GM18861 (cell line): ENCODE data around the gene PNO1.
"Not testable (repeated sequence)": the region's sequence is repeated elsewhere in the genome, so short reads cannot be mapped to it uniquely, and the experiment has no call there.

Experiments
- ATAC-seq: cut with Tn5 transposase; IDR thresholded peaks from one replicate; pipeline ENCODE4 v1.9.1; 2021; ENCODE audit not compliant: unreplicated experiment

The PNO1 gene

DNA sequence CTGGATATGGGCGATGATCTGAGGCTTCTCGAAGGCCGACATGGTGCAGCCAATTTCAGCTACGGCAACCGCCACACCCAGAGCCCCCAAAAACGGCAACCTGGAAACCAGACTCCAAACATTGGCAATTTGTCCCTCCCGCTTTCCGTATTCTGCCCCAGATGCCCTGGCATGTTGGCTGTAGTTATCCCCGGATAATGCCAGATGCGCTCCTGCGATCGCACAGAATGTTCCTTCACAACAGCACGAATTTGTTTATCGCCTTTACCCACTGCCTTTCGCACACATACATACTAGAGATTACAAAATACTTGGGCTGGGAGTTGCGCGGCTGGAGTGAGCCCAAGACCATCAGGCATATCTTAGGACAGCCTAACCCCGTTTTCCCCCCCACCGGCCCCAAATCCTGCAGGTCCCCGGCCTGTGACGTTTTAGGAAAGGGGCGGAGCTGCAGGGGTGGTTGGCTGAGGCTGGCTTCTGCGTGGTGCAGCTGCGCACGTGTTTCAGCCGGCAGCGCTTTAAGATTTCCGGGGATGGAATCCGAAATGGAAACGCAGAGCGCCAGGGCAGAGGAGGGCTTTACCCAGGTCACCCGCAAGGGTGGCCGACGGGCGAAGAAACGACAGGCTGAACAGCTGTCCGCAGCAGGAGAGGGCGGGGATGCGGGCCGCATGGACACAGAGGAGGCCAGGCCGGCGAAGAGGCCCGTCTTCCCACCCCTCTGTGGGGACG lies at the start of gene PNO1:
Gene PNO1, plus strand, starts transcription at position 487 of the 732 bp plus-strand sequence. Its CDS starts 47 bp downstream, at position 534.
- peak; percentile 75 for ATAC-seq

DNA sequence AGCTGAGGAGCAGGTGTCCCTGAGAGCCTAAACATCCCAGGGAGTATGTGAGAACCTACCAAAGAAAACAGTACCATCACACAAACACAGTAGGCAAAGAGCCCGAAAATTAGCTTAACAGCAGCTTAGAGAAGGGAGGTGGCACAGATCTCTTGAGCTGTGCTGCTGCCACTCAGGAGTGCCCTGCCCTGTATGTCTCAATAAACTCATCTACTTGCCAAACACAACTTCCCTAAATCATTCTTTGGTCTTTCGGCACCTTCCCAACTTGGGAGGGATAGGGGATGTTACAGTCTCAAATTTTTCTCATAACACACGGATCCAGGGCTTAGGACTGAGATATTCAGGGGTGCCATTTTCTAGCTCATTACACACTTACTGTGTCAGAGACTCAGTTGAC lies 49.6 kb upstream of the PNO1 start:
- no peak for ATAC-seq

DNA sequence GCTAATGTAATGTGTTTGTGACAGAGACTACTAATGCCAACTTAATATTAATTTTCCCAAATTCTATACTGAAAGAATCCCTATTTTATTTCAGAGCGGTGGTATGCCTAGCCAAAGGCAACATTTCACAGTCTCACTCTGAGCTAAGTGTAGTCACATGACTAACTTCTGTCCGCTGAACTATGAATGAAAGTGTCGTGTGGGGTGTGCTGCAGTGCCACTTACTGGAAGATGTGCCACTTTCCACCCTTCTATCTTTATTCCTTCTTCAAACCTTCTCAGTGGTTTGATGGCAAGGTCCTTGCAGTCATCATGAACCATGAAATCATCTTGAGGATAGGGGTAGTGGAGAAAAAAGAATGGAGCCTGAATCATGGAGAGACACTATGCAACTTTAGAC lies 47.6 kb upstream of the PNO1 start:
- peak; percentile 90 for ATAC-seq

DNA sequence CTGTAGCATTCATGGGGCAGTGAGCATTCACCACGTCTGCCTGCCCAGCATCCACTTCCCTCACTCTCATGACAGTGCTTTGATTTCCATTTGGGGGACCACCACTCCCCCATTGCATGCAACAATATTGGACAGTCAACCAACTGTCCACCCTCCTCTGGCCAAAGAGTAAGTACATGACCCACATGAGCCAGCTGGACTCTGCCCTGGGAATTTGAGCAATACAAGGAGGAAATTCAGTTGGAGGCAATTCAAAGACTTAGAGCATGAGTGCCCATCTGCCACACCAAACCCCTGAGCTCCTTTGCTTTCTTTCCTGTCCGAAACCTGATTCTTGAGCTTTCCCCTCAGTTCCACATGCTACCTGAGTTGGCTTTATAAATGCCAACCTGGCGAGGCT lies 41.7 kb upstream of the PNO1 start:
- ATAC-seq = no peak

DNA sequence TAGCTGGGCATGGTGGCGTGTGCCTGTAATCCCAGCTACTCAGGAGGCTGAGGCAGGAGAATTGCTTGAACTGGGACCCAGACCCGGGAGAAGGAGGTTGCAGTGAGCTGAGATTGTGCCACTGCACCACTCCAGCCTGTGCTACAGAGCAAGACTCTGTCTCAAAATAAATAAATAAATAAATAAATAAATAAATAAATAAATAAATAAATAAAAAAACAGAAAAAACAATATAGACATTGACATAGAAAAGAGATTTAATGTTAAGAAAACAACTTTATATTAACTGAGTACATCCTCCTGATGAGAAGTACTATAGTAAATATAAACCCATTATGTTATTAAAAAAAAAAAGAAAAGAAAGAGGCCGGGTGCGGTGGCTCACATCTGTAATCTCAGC lies 39.8 kb upstream of the PNO1 start:
- ATAC-seq = not testable (repeated sequence)

DNA sequence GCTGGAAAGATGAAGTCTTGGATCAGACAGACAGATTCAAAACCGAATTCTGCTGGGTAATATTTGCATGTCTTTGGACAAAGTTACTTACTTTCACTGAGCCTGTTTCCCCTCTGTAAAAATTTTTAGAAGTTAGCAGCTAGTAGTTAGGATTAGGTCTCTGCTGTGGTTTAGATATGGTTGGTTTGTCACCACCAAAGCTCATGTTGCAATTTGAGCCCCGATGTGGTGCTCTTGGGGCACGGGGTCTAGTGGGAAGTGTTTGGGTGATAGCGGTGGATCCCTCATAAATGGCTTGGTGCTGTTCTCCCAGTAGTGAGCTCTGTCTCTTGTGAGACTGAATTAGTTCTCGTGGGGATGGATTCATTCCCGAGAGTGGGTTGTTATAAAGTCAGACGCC lies 38.9 kb upstream of the PNO1 start:
- ATAC-seq = no peak

DNA sequence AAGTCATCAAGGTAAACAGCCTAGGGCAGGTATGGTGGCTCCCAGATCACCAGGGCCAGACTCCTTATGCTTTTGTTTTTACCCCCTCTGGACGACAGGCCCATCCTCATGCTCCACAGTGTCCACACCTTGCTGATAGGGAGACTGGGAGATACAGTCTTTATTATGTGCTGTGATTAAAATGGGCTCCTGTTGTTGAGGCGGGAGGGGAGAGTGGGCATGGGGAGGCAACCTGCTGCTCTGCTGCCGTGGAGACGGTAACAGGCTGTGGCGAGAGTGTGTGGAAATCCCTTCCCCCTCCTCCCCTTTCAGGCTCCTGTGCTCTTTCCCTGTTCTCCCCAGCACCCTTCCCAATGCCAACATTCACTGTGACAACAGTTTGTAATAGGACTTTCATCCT lies 38.2 kb upstream of the PNO1 start:
- ATAC-seq = no peak

DNA sequence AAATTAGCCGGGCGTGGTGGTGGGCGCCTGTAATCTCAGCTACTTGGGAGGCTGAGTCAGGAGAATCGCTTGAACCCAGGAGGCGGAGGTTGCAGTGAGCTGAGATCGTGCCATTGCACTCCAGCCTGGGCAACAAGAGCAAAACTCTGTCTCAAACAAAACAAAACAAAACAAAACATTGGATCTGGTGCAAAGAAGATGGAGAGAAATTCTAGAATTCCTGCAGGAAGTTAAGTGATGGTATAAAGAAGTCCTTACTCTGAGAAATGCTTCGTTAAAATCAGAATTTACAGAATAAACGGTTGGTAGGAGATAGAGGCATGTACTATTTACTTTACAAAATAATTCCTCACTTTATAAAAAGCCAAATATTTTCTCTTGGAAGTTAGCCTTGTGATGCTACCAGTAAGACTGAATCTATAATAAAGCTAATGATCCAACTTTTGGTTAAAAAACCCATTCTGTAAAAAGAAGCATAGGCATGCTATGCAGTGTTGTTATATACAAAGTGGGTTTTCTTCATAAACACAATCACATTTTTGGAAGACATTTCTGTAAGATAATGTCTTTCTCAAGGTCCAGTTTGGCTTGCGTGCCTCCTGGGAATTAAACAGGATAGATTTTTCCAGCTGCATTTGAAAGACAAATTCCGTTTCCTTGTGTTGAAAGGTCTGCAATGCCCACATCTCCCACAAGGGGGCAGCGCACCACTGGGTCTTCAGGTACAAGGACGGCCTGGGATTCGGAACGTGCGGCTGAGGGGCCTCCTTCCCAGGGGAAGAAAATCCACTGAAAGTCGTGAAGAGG lies 35.6 kb upstream of the PNO1 start:
- ATAC-seq = no peak

DNA sequence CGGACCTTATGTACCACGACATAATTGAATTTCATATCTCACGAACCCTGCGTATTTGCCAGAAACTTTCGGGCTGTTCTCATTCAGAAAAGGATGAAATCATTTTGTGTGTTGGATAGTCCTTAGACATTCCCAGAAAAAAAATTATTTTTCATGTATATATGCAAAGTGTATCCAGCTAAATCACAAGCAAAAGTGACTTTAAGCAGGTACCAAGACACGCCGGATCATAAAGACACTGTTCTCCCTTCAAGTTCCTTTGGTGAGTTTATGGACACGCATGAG lies 35.1 kb upstream of the PNO1 start:
- ATAC-seq = no peak

DNA sequence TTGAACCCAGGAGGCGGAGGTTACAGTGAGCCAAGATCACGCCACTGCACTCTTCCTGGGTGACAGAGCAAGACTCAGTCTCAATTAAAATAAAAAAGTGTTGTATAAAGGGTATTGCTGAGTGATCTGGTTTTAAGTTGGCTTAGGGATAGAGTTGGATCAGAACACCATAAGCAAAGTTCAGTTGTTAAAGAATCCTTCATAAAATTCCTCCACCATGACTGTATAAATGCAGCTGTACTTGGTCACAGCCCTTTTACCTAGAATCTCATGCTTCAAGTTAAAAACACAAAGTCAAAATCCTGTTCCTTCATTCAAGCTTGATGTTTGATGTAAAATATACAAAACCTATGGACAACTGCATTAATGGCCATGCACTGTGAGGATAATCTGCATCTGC lies 33.4 kb upstream of the PNO1 start:
- ATAC-seq = no peak

DNA sequence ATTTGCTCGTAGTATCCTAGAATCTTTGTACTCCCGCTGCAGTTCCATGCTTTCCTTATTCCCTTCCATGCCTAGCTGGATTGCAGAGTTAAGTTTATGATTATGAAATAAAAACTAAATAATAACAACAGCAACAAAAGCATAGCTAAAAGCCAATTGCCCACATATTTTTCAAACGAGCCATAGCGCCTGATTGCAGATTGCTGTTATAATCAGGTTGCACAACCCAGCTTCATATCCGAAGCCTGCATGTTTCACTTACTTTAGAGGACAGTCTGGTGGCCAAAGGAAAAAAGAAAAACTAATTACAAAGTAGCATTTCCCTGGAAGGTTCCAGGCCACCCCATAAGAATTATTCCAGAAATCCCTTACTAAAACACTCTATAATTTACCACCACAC lies 31.9 kb upstream of the PNO1 start:
- no peak for ATAC-seq

DNA sequence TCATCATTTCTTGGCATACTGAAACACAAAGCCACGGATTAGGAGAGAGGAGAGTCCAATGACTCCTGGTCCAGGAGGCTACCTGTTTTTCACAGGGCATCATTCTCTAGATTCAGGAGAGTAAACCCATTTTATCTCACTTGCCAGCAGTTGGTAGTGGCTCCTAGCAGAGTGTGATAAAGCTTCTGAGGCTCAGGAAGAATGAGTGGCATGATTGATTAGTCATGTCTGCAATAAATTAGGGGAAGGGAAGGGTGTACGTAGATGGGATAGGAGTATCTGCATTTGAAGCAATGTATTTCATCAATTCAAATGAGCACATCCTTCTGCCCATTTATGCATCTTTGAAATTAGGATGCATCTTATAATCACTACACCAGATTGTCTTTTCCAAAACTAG lies 31.1 kb upstream of the PNO1 start:
- ATAC-seq = no peak

DNA sequence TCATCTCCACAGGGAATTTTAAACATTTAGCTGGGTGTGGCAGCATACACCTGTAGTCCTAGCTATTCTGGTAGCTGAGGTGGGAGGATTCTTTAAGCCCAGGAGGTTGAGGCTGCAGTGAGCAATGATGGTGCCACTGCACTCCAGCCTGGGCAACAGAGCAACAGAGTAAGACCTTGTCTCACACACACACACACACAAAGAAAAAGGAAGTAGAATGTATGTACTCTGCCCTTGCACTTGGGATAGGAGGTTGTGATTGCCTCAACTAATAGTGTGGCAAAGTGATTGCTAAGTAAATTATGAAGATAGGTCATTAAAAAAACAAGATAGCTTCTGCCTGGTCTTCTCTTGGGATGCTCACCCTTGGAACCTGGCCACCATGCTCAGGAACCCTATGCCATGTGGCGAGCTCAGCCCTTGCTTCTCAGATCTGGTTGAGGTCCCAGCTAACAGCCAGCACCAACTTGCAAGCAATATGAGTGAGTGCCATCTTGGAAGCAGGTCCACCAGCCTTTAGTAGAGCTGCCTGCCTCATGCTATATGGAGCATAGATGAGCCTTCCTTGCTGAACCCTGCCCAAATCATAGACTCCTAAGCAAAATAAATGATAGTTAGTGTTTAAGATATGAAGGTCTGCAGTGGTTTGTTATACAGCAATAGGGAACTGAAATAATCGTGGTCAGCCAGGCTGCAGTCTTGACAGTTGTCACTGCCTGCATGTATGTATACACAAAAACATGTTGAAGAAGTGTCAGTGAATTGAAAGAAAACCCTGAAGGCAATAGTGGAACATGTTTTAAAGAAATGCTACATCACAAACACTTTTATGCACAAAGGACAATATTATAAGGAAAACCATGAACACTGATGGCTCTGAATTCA lies 30.1 kb upstream of the PNO1 start:
- ATAC-seq = peak; percentile 84

DNA sequence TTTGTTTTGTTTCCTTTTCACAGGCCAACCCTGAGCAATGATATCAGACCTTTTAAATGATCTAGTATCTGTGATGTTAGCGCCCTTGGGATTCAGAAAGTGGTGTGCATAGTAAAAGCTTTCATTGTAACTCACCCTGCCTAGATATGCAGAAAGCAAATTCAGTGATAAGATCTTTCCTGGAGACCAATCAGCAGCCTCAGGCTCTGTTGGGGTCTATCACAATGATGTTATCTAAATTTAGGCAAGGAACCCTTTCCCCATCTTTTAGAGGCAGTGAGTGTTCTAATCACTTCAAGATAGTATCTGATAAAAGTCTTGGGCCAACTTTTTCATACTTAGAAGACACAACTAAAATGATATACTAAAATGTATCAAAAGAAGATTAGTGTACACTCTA lies 23.6 kb upstream of the PNO1 start:
- no peak for ATAC-seq

DNA sequence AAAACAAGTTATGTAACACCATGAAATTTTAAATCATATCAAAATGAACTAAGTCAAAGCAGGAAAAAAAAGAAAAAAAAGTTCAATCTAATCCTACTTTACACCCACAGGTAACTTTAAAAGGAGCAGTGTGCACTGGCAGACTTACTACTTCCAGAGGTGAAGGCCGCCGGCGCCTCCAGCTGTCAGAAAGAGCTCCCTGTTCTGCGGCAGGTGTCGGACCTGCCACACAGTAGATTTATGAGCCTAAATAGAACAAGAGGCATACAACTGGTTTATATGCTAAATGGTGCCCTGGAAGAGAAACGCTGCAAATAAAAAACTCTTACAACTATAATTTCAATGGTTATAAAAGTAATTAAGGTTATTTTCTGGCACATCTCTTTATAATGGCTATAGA lies 23.1 kb upstream of the PNO1 start:
- ATAC-seq = no peak

DNA sequence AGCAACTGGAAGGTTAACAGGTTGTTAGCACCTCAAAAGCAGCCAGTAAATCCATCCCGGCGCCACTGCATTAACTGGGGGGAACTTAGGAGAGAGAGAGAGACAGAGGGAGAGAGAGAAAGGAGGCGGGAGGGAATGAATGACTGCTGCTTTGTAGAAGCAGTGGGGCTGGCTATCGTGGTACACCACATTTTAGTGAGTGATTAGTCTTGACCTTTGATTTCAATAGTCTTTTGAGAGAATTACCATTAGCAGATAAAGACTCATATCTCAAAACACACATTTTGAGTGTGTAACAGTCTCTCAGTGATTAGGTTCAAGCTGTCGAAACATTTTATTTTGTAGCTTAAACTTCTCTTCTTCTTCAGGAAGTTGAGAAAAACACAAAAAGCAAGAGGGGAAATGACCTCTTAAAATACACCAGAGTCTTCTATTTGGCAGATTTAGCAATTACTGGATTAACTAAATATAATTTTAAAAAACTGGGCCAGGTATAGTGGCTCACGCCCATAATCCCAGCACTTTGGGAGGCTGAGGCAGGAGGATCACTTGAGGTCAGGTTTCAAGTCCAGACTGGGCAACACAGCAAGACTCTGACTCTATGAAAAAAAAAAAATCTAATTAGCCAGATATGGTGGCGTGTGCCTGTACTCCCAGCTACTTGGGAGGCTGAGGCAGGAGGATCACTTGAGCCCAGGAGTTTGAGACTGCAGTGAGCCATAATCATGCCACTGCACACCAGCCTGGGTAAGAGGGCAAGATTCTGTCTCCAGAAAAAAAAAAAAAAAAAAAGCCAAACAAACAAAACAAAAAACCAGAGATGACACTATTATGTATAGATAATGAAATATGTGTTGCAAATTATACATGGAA lies 22.0 kb upstream of the PNO1 start:
- ATAC-seq = no peak

DNA sequence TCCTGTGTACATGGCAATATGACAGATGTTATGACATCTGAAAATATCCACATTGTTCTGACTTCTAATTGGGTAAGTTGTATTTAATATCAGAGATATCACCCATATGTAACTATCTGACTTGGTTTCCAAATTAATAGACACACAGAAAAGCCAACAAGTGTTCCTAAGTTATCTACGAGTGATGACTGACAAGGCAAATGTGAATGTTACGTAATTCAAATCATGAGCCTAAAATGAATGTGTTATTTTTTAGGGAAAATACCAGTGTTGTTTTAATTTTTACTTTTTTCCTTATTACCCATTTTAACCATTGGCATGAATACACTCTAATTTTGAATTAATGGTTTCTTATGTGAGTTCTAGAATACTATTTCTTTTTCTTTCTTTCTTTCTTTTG lies 15.8 kb upstream of the PNO1 start:
- no peak for ATAC-seq

DNA sequence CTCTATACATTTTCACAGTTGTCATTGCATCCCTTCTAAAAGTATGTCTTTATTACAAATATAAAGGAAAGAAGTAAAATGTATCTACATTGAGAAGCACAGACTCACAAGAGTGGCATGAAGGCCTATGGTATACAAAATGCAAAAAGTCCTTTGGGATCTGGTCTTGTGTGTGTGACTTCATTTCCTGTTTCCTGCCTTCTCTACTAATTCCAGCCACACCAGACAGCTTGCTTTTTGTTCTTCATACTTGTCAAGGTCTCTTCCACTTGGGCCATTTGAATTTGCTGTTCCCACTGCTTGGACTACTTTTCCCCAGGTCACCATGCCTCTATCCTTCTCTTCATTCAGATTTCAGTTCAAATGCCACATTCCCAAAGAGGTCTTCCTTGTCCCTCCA lies 6.7 kb upstream of the PNO1 start:
- ATAC-seq = no peak

DNA sequence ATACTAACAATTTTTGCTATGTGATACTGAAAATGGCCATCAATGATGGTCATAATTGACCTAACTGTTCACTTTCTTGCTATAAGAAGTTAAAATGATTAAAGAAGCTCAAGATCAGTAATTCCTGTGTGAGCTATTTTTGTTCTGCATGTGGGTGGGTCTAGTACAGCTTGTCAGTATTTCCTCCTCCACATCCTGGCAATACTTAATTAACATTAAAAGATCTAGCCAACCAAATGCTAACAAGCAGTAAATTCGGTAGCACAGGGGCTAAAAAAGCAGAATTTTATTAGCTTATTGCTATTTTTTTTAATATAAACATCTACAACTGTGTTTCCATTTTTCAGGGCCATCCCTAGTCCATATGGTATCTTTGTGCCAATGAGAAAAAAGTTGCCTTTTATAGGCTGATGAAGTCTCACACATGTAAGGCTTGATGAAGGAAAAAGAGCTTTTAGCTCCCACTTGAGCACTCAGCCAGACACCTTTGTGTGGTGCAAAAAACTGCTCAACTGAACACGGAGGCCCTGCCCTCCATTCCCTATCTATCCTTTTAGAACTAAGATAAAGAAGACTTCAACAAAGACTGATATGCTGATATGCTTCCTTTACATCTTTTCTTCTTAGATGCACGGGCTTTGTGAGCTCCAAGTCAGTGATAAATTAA lies 4.9 kb upstream of the PNO1 start:
- no peak for ATAC-seq

DNA sequence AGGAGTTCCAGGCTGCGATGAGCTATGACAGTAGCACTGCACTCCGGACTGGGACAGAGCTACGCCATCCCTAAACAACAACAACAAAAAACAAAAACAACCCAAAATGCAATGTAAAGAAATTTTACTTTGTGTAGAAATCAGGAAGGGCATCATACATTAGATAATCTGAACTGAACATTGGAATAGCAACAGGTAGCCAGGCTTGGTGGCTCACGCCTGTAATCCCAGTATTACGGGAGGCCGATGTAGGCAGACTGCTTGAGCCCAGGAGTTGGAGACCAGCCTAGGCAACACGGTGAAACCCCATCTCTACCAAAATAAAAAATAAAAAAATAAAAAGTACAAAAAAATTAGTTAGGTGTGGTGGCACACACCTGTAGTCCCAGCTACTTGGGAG lies 2.1 kb upstream of the PNO1 start:
- no peak for ATAC-seq
